Nephron progenitor cell (in vitro differentiated cells): ENCODE measurements around the gene MCOLN3.
"Not testable (repeated sequence)": the region's sequence is repeated elsewhere in the genome, so short reads cannot be mapped to it uniquely, and the experiment has no call there.

Source experiments
- DNase-seq: peaks from one replicate; pipeline ENCODE4 v3.0.0; 2021
- H3K27ac Mint-ChIP-seq: 2 replicates; pipeline ENCODE4 v1.8.0; 2021; ENCODE audit warnings: mild to moderate bottlenecking, moderate library complexity, mixed read lengths
- H3K27me3 Mint-ChIP-seq: 2 replicates; pipeline ENCODE4 v1.8.0; 2021; ENCODE audit warnings: mild to moderate bottlenecking, low read depth, mixed read lengths; ENCODE audit not compliant: poor library complexity
- H3K36me3 Mint-ChIP-seq: 2 replicates; pipeline ENCODE4 v1.8.0; 2021; ENCODE audit warnings: low read depth, mixed read lengths
- H3K4me1 Mint-ChIP-seq: 2 replicates; pipeline ENCODE4 v1.8.0; 2021; ENCODE audit warnings: mixed read lengths
- H3K4me3 Mint-ChIP-seq: 2 replicates; pipeline ENCODE4 v1.8.0; 2021; ENCODE audit warnings: mild to moderate bottlenecking, moderate library complexity, mixed read lengths
- H3K9me3 Mint-ChIP-seq: 2 replicates; pipeline ENCODE4 v1.8.0; 2021; ENCODE audit warnings: mild to moderate bottlenecking, moderate library complexity, mixed read lengths
- TF ChIP-seq, protein P1 (sequence below): fragments of 200-600 bp; sonication (generic); IDR thresholded peaks from 2 replicates; pipeline ENCODE4 v1.5.0; 2021; ENCODE audit warnings: antibody characterized with exemption

The MCOLN3 gene

GRCh38 chr1:84991097-84991920 lies 57.0 kb downstream of the MCOLN3 start:
- TF ChIP-seq, protein P1, sequence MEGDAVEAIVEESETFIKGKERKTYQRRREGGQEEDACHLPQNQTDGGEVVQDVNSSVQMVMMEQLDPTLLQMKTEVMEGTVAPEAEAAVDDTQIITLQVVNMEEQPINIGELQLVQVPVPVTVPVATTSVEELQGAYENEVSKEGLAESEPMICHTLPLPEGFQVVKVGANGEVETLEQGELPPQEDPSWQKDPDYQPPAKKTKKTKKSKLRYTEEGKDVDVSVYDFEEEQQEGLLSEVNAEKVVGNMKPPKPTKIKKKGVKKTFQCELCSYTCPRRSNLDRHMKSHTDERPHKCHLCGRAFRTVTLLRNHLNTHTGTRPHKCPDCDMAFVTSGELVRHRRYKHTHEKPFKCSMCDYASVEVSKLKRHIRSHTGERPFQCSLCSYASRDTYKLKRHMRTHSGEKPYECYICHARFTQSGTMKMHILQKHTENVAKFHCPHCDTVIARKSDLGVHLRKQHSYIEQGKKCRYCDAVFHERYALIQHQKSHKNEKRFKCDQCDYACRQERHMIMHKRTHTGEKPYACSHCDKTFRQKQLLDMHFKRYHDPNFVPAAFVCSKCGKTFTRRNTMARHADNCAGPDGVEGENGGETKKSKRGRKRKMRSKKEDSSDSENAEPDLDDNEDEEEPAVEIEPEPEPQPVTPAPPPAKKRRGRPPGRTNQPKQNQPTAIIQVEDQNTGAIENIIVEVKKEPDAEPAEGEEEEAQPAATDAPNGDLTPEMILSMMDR: no peak
- Mint-ChIP-seq H3K27me3 (peaks cover 53% of the 10 kb centered on the region), H3K4me1 (peaks cover 4% of the 10 kb centered on the region), H3K9me3 (peaks cover 25% of the 10 kb centered on the region), H3K36me3 (no peaks in the 10 kb centered on the region), H3K4me3 (no peak overlapping the region), H3K27ac (no peak overlapping the region)
- no peak for DNase-seq

GRCh38 chr1:84988588-84988987 lies 59.7 kb downstream of the MCOLN3 start:
- Mint-ChIP-seq H3K27ac (no peak overlapping the region), H3K9me3 (peaks cover 17% of the 10 kb centered on the region), H3K27me3 (peaks cover 43% of the 10 kb centered on the region), H3K4me3 (no peak overlapping the region), H3K36me3 (no peaks in the 10 kb centered on the region), H3K4me1 (no peaks in the 10 kb centered on the region)
- DNase-seq: no peak
- TF ChIP-seq, protein P1: no peak

- H3K4me1 Mint-ChIP-seq, H3K36me3 Mint-ChIP-seq: not testable (repeated sequence)
- H3K27me3 Mint-ChIP-seq: peaks cover 27% of the 10 kb centered on the region
Observed at GRCh38 chr1:84986561-84986960, 61.7 kb downstream of the MCOLN3 start.

DNA sequence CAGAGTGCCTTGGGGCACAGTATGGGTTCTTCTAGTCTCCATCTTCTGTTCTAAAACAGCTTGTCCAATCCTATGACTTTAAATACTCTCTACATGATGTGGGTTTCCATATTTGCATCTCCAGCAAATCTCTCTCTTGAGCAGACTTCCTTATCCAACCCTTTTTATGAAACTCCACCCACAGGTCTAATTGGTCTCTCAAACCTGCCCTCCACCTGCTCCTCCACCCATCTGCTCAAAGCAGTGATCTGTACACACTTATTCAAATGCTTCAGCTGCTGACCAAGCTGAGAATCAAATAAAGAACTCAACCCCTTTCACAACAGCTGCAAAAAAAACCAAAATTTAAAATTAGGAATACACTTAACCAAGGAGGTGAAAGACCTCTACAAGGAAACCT lies 62.9 kb downstream of the MCOLN3 start:
- Mint-ChIP-seq H3K36me3 (no peaks in the 10 kb centered on the region), H3K27me3 (peaks cover 27% of the 10 kb centered on the region), H3K4me3 (no peak overlapping the region), H3K4me1 (no peaks in the 10 kb centered on the region), H3K9me3 (peaks cover 10% of the 10 kb centered on the region), H3K27ac (no peak overlapping the region)
- TF ChIP-seq, protein P1: no peak
- no peak for DNase-seq

More at GRCh38 chr1:84986561-84986960, 61.7 kb downstream of the MCOLN3 start:
- not testable (repeated sequence) for H3K4me3 Mint-ChIP-seq, H3K27ac Mint-ChIP-seq, DNase-seq
- peaks cover 10% of the 10 kb centered on the region for H3K9me3 Mint-ChIP-seq

- H3K36me3 Mint-ChIP-seq: no peaks in the 10 kb centered on the region
- TF ChIP-seq, protein P1: no peak
- H3K27ac Mint-ChIP-seq: no peak overlapping the region
- no peak overlapping the region for H3K4me3 Mint-ChIP-seq
- no peak for DNase-seq
- H3K9me3 Mint-ChIP-seq: peaks cover 32% of the 10 kb centered on the region
- H3K27me3 Mint-ChIP-seq: peaks cover 24% of the 10 kb centered on the region
- H3K4me1 Mint-ChIP-seq: no peaks in the 10 kb centered on the region
Observed at GRCh38 chr1:84982395-84982794, 65.9 kb downstream of the MCOLN3 start.

- Mint-ChIP-seq H3K9me3 (peaks cover 23% of the 10 kb centered on the region), H3K4me1 (peaks cover 16% of the 10 kb centered on the region), H3K36me3 (no peaks in the 10 kb centered on the region), H3K27me3 (peaks cover 11% of the 10 kb centered on the region), H3K4me3 (no peak overlapping the region), H3K27ac (no peak overlapping the region)
- DNase-seq: no peak
- TF ChIP-seq, protein P1: no peak
Observed at GRCh38 chr1:84975035-84975434, 73.3 kb downstream of the MCOLN3 start.
